GM21381 (cell line): ENCODE data around the gene TMEM132D.

Source experiments
- ATAC-seq: cut with Tn5 transposase; IDR thresholded peaks from one replicate; pipeline ENCODE4 v1.9.1; 2021; ENCODE audit warnings: mild to moderate bottlenecking, moderate library complexity; ENCODE audit not compliant: unreplicated experiment

Gene TMEM132D

DNA sequence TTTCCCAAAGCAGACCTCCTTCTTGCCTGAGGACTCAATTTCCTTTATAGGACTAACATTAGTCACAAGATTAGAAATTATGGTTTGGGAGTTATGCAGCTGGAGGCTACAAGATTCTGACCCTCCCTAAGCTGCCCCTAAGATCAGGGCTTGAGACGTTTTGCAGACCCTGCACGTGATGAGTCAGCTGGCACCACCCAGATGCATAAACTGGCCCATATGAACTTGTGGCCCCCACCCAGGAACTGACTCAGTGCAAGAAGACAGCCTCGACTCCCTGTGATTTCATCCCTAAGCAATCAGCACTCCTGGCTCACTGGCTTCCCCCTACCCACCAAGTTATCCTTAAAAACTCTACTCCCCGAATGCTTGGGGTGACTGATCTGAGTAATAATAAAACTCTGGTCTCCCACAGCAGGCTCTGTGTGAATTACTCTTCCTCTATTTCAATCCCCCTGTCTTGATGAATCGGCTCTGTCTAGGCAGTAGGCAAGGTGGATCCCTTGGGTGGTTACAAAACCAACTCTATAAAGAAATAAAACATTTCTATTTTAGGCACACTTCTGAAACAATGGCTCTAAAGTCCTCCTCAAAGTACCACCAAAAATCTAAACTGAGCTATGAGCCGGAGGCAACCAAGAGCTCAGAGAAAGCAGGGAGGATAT lies 233.4 kb downstream of the TMEM132D start:
- ATAC-seq = no peak

DNA sequence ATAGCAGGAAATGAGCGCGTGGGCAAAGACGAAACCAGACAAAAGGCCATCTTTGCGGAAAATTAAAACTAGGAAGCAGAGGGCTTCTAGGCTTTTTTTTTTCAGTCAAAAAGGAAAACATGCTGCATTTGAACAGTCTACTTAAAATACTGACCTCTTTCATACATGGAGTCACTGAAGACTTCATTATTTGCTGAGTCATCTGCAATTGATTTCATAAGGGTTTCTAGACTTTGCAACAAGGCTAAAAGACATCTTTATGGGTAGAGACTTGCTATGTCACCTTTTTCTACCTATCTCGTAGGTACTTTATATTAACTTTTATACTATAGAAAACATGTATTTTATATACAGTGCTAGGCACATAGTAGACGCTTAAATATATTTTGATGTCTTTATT lies 238.4 kb downstream of the TMEM132D start:
- ATAC-seq = no peak

DNA sequence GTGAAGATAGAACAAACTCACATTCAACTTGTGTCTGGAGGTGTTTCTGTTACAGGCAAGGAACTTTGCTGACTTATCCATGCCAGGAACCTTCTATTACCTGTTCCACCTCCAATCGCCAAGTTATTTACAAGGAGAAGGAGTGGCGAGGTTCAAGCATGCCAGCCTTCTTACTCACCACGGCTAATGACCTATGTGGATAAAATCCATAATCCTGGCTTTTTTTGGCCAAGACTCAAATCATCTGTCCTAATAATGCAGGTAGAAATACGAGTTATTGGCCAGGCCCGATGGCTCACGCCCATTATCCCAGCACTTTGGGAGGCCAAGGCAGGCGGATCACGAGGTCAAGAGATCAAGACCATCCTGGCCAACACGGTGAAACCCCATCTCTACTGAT lies 241.6 kb downstream of the TMEM132D start:
- no peak for ATAC-seq

DNA sequence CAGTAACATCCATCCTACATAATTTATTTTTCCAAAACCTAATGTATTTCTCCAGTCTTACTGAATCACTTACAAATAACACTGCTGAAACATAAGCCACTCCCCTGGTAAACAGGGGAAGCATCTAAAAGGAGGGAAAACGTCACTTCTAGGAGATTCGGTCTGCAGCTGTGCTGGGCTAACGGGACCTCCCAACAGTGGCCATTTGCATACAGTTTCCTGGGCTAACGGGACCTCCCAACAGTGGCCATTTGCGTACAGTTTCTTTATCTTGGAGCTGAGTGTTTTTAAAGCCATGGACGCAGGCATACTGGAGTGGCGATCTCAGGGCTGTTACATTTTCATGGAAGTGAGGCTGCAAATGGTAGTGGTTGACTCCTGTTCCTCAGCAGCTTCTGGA lies 242.9 kb downstream of the TMEM132D start:
- no peak for ATAC-seq

DNA sequence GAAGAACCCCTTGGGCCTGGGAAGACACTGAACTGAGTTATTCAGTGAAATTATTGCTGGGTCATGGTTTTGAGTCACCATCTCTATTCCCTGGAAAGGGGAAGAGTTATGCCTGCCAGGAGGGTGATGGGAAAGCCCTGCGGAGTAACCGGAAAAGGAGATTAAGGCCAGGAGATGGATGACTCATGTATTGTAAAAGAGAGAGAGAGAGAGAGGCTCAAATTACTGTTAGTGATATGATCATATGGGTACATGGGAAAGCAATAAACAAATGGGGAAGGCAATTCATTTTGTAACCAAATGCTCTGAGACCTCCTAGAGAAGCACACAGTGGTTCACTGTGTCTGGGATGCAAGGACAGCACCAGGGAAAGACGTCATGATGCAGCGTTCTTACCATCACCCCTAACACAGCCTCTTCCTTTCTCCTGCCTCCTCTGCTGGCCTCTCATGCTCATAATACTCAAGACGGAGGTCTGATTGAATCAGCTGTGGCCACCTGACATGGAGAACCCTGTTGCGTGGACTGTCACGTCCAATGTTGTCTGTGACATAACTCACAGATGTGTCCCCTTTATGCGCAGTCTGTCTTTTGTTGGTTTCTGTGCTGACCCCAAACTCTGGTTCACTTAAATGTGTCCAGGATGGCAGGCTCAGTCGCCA lies 243.7 kb downstream of the TMEM132D start:
- ATAC-seq = no peak

DNA sequence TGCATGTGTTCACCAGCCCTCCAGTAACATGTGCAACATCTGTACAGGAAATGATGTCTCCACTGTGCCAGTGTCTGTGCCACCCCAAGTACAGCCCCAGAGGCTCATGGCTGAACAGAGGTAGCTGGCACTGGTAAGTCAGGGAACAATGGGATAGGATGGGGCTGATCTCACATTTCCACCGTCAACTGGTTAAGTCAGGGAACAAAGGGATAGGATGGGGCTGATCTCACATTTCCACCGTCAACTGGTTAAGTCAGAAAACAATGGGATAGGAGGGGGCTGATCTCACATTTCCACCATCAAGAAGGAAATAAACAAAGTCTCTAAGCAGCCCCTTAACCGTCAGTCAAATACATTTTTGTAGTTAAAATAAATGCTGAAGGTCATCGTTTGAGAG lies 246.6 kb downstream of the TMEM132D start:
- no peak for ATAC-seq

DNA sequence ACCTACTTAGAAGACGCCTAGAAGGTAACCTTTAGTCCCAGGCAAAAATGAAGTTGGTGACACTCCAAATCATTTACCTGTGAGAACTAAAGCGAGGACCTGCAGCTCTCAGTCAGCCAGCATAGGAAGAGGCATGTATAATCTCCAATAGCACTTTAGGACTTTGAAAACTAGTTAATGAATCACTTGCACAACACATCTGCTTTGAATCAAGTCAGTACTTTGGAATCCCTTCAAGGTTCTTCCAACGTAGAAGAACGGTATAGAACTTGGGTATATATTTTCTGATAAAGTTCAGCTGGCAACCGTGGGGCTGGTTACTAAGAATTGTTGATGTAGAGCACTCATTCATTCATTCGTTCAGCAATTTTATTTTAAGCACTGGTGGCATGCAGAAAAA lies 251.9 kb downstream of the TMEM132D start:
- ATAC-seq = no peak

DNA sequence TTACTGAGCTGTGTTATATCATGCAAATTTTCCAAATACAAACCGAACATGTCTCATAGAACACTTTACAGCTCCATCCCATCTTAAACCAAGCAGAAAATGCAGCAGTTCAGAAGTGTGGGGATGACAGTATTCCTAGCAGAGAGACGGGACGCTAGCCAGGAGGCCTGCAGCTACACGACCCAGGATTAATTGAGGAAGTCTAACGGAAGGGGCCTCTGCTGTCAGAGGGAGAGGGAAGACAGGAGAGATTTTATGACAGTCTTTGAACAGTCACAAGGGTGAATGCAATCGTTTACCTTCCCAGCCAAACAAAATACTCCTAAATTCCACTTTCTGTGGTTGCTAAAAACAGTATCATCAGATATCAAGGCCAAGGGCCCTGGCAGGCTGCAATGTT lies 261.9 kb downstream of the TMEM132D start:
- ATAC-seq = no peak

DNA sequence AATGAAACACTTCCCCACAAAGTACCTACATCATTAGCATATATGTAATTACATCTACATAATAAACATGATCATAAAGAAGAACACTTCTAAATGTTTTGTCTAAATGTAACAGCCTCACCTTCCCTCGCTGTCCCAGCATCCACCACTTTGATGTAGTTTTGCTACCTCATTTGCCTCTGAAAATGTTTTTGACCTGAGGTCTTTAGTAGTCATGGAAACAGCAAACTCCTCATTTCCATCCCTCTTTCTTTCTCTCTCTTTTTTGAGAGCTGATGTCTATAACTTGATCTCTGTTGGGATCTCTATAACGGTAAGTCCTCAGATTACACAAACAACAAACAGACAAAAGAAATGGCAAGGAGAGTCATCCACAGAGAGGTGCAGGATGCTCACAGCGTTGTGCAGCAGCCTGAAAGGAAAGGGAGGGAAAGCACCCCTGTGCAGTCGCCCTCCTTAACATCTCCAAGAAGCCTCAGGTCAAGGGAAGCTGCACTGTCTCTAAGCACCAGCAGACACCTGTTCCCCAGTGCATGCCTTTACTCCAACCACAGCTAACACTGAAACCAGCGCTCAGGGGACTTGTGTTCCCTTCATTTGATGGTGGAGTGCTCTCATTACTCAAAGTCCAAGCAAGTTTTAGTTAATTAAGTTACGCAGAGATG lies 268.7 kb downstream of the TMEM132D start:
- no peak for ATAC-seq

DNA sequence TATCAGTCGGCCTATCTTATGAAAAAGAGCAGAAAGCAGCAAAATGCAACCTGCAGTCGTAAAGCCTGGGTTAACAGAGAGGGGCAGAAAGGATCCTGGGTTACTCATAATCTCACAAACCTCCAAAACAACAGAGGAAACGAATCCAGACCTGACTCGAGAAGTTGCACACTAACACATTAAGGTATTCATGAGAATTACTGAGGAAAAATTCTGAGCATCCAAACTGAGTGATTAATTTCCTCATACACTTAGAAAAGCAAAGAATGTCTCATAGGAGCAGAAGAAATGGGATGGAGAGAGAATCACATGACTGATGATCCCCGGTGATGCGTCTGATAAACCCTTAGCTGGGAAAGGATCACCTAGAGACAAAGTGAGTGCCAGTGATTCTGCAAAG lies 272.5 kb downstream of the TMEM132D start:
- no peak for ATAC-seq

DNA sequence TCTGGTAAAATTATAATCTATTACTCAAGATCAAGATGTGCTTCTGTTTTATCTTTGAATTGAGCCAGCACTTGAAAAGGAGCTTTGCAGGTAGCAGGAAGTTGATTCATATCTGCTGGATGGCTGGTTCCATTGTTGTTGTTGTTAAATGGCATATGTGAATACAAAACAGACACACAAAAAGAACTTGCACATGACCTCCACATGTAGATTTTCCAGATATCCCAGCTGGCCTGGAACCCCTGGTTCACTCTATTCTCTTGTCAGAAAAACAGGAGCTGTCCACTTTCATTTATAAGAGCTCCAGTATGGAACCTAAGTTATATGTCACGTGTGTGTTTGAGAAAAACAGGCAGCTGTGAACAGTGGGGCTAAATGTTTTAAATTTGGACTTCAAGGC lies 273.9 kb downstream of the TMEM132D start:
- ATAC-seq = no peak

DNA sequence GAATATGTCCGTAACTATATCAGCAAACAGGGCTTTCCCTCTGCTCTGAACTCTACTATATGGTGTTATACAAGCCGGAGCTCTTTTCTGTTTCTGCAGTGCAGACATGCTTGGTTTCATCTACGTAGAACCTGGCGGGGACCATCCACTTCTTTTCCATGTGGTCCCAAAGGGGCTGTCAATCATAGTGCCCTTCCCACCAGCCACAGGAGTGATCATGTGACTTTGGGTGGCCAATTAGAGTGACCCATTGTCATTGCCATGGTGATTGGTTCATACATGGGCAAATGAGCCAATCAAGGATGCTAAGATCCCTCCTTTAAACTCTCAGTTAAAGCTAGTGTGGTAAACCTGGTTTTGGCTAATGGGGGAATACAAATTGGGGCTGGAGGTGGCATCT lies 281.3 kb downstream of the TMEM132D start:
- ATAC-seq = no peak

DNA sequence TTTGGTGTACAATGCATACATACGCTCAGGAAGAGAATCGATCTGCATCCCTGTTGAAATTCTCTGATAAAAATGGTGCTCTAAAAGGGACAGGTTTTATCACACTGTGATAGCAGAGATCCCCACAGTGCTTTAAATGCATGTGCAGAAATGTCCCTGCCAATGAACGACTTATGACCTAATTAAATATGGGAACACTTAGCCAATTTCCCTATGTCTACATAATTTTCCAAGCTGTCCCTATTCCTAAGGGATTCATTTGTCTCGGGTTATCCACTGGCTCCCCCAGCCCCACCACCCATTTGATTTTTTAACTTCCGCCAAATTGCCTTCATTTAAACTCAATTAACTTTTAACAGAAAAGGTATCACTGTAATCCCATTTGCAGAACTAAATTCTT lies 284.6 kb downstream of the TMEM132D start:
- no peak for ATAC-seq

DNA sequence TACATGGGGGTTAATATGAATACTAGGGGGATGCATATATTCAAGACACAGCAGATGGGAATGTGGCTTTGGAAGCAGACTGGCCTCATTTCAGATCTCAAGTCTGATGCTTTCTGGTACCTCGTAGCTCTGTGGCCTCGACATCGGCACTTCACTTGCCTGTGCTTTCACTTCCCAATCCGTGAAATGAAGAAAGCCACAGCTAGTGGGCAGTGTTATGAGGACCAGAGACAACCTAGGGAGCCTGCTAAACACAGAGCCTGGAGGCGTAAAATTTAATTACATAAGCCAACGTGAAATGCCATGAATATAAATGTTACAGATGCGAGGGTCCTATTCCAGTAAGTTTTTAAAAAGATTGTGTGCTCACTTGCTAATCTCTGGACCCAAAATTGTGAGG lies 286.0 kb downstream of the TMEM132D start:
- no peak for ATAC-seq

DNA sequence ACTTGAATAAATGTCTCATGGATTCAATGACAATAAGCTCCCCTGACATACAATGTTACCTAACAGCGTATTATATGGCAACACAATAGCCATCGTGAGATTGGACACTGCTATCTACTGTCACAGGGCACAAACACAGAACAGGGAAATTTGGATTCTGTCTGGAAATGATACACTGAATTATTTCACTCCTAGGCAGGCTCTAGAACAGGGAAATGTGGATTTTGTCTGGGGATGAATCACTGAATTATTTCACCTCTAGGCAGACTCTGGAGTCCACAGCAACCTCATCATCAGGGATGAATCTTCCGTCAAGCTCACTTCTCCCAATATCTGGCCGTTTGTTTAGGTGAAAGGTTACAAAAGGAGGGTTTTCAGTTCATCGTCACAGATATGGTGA lies 288.8 kb downstream of the TMEM132D start:
- no peak for ATAC-seq

DNA sequence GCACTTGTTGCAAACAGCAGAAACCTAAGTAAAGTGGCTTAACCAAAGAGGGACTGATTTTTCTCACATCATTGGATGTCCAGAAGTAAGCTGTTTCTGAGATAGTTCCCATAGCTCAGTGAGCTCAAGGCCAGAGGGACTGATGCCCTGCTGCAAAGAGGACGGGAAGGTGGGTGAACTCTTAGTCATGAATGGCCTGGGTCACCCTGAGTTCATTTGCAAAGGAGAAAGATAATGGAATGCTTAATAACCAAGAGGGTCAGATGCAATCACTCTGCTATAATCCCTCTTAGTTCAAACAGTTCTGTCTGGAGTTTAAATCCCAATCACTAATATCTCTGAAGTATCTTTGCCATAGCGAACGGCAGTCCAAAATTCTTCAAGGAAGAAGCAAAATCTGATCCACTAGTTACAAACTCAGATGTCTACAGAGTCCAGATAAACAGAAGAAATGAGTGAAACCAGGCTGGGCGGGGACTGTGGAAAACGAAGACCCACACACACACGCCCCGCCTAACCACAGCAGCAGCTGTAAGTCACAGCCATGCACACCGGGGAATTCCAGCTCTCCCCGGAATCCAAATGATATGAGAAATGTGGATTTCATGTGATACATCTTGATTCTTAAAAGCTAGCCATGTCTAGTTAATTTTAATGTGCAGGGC lies 289.5 kb downstream of the TMEM132D start:
- ATAC-seq = no peak

DNA sequence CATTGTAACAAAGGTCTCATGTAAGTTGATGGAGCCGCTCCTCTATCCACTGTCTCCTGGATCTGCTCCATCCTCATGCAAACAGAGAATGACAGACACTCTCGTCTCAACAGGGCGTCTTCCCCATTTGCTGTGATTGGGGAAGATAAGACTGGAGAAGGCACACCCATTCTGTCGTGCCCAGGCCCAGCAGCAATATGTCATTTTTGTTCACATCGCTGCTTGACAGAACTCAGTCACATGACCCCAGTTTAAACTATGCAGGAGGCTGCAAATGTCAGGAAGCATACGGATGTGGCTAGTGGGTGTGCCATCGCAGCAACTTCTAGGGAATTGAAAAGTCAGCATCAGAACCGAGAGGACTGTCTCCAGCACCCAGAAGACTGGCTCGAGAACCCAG lies 290.5 kb downstream of the TMEM132D start:
- ATAC-seq = no peak

DNA sequence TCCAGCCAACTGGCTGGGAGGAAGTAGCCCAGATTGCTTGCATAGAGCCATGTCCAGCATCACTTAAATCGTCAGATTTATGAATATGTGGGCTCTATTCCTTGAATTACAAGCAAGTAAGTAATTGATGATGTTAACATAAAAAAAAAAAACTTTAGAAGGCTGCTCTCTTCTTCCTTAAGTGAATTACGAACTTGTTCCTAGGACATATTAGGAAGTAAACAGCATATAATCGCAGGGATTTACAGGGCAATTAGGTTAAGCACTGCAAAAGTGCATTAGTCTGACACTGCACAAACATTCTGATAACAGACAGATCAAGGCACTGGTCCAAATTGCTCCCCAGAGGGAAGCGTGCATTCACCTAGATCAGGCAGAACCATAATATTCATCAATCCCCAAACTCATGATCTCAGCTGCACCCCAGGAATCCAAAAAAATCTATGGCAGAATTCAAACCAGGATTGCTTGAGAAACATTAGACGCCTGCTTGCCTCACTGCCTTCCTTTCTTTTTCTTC lies 293.2 kb downstream of the TMEM132D start:
- no peak for ATAC-seq

DNA sequence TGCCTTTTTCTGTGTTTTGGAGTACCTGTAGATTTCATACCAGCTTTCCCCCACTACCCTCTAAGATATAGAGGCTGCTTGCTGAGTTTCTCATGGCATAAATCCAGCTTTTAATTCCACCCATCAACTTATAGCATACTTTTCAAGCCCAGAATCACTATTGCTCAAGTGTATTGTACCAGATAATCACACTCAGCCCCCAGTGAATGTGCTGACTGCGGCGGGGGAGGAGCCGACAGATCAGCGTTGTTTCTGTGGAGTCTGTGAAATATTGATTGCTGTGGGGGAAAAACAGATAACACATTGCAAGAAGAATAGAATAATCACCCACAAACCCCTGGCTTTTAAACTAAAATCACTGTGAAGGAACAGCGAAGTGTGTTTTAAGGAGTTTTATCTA lies 296.1 kb downstream of the TMEM132D start:
- no peak for ATAC-seq

DNA sequence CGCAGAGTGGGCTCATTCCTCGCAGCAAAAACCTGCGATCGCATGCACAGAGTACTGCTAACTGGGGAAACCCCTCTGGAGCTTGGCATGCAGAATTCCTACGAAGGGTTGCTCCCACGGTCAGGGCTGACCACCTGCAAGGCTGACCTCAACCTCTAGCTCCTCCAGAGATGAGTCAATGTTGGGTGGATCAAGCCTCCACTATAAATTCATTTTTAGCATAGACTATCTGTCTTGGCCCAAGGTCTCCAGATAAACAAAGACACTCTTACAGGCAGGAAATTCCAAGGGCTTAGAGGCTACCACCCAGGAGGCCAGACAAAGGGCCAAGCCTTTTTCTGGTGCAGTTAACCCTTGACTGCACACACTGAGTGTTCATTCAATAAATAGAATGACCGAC lies 296.5 kb downstream of the TMEM132D start:
- ATAC-seq = no peak

DNA sequence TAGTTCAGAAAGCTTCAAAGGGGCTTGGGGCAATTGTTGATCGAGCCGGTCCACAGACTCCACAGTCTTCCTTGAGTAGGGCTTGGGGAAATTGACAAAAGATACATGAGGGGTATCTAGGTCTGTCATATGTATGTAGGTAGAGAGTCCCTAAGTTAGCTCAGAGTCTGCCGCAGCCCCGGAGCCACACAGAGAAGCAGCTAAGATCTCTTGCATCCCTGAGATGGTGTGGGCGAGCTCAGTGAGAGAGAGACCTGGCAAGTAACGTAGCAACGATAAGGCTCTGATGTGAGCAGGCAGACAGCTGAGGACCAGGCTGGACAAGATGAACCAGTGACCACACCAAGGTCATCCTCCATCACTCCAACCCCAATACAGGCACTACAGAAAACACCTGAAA lies 297.6 kb downstream of the TMEM132D start:
- ATAC-seq = no peak

DNA sequence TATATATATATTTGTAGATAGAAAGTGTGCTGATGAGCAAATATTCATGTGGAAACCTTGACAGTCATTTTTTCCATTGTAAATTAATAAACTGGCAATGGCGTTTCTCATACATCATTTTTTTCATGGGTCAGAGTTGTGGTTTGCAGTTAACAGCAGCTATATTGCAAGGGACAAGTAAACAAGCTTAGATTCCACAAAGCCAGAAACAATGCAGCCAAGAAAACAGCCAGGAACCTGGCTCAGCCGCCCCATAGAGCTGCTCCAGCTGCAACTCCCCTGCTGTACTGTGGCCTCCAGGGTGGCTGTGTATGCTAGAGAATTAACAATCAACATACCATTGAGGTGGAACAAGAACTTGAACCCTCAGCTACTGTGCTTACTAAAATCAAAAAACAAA lies 298.2 kb downstream of the TMEM132D start:
- ATAC-seq = no peak
